ENCODE results near the gene RAB10. TPM values are rescaled to one million over a fixed set of nuclear protein-coding genes. Genes with fewer than 3 reads are reported as not detected.
"Not testable (repeated sequence)": the region's sequence is repeated elsewhere in the genome, so short reads cannot be mapped to it uniquely, and the experiment has no call there.

The RAB10 gene
- total RNA-seq, 1 experiment from 2014 or later = 138 TPM

GRCh38 chr2:26032586-26033269, 1.2 kb upstream of the RAB10 start:
- not testable (repeated sequence) for H3K9me3 ChIP-seq (ENCODE audit: low read length); H3F3A ChIP-seq (ENCODE audit: low read length, unreplicated experiment); H3K36me3 ChIP-seq (ENCODE audit: low read depth, low read length); DNase-seq; H3K27me3 ChIP-seq (ENCODE audit: low read length); ATAC-seq; BruUV-seq (replicated peaks); H3K9me2 ChIP-seq (replicated peaks; ENCODE audit: low read length)
- peaks cover 46% of the 10 kb centered on the region for H3K79me2 ChIP-seq (ENCODE audit: low read length)
- peak overlapping the region; percentile 93 for H3K9ac ChIP-seq (ENCODE audit: low read length)
- ChIA-PET CTCF (interaction anchor here (0.8 kb wide), 1 partner anchor 82 kb away, joined by 3 read pairs; no protein-coding TSS in a partner anchor), POLR2A (ENCODE audit: unreplicated experiment) (interaction anchor here (1.2 kb wide), 1 partner anchor 24 kb away, joined by 5 read pairs; no protein-coding TSS in a partner anchor)
- intact Hi-C loops (cut with micrococcal nuclease) = loop anchor here (1.0 to 2.0 kb wide), 3 partner anchors 20 to 54 kb away; no protein-coding TSS in a partner anchor
- peaks cover 10% of the 10 kb centered on the region for H3K4me1 ChIP-seq (ENCODE audit: insufficient read depth, low read length)
- peak overlapping the region; percentile 70 for H3K4me3 ChIP-seq (ENCODE audit: low read length)
- peak overlapping the region; percentile 95 for H3K27ac ChIP-seq (ENCODE audit: low read length)
- H4K20me1 ChIP-seq (ENCODE audit: low read length) = peaks cover 33% of the 10 kb centered on the region
- H2AFZ ChIP-seq (ENCODE audit: low read length) = peak overlapping the region; percentile 90
- peak overlapping the region; percentile 85 for H3K4me2 ChIP-seq (ENCODE audit: low read length)

DNA sequence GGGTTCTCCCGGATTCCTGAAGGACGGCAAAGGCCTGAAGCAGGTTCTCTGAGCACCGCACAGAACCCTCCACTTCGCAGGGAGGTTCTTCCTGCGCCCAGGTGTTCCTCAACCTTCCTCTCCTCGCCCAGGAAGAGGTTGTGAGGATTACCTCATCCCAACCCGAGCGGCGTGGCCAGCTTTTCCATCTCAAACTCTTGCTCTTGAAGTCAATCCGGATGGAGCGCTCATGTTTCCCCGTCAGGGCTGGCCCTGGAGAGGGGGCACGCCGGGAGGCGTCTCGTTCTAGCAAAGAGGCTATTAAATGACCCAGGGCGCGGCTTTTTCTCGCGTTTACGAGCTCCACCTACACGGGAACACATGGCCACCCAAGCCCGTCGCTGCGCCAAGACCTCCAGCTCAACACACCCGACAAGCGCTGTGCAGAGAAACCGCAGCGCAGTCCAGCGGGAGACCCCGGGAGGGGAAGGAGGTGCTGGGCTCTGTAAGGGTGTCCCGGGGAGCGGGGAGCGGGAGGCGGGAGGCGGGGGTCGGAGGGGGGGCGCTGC, 540 bp upstream of the RAB10 start:
- TF ChIP-seq EZH2 (IDR thresholded peaks at IDR 0.05; ENCODE audit: low read length, unreplicated experiment) (no peak), CTCF (conservative IDR thresholded peaks at IDR 0.05; ENCODE audit: low read depth, low read length) (no peak), EZH2phosphoT487 (IDR thresholded peaks at IDR 0.05; ENCODE audit: borderline replicate concordance, low read length) (no peak)
- Histone ChIP-seq H3K27me3 (ENCODE audit: low read length) (no peaks in the 10 kb centered on the region), H3K4me1 (ENCODE audit: insufficient read depth, low read length) (peaks cover 10% of the 10 kb centered on the region), H3K36me3 (ENCODE audit: low read depth, low read length) (no peaks in the 10 kb centered on the region), H4K20me1 (ENCODE audit: low read length) (peaks cover 38% of the 10 kb centered on the region), H3K9me2 (replicated peaks; ENCODE audit: low read length) (no peaks in the 10 kb centered on the region), H3F3A (ENCODE audit: low read length, unreplicated experiment) (no peaks in the 10 kb centered on the region), H2AFZ (ENCODE audit: low read length) (peak overlapping the region; percentile 90), H3K9ac (ENCODE audit: low read length) (peak overlapping the region; percentile 93), H3K9me3 (ENCODE audit: low read length) (no peaks in the 10 kb centered on the region), H3K4me3 (ENCODE audit: low read length) (peak overlapping the region; percentile 70), H3K27ac (ENCODE audit: low read length) (peak overlapping the region; percentile 95), H3K4me2 (ENCODE audit: low read length) (peak overlapping the region; percentile 85), H3K79me2 (ENCODE audit: low read length) (peaks cover 52% of the 10 kb centered on the region)
- DNase-seq (peak; percentile 87), ATAC-seq (peak; percentile 57)
- POLR2A ChIA-PET (ENCODE audit: unreplicated experiment) = interaction anchor here (0.6 to 1.2 kb wide), 2 partner anchors 25 to 111 kb away, joined by 4 to 5 read pairs; no protein-coding TSS in a partner anchor
- CTCF ChIA-PET = interaction anchor here (0.7 to 0.8 kb wide), 3 partner anchors 42 to 180 kb away, joined by 3 to 5 read pairs (median 3); no protein-coding TSS in a partner anchor
- BruUV-seq (replicated peaks) = TSS peak; percentile 83
- intact Hi-C loops (cut with micrococcal nuclease) = loop anchor here (1.0 to 2.0 kb wide), 3 partner anchors 21 to 53 kb away; no protein-coding TSS in a partner anchor

DNA sequence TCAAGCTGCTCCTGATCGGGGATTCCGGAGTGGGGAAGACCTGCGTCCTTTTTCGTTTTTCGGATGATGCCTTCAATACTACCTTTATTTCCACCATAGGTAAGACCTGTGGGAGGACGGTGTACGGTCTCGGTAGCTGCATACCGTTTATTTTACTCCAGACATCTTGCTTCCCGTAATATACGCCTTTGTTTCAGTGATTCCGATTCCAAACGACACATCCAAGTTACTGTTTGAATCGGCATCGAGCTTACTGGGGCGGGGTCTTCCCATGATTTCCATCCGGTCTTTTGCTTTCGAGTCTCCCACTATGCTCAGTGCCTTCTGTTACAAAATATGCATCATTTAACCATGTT, 731 bp downstream of the RAB10 start:
- no peak for ATAC-seq
- Histone ChIP-seq H3K9ac (ENCODE audit: low read length) (peak overlapping the region; percentile 93), H3K4me1 (ENCODE audit: insufficient read depth, low read length) (peaks cover 10% of the 10 kb centered on the region), H3F3A (ENCODE audit: low read length, unreplicated experiment) (no peaks in the 10 kb centered on the region), H3K9me3 (ENCODE audit: low read length) (no peaks in the 10 kb centered on the region), H3K4me2 (ENCODE audit: low read length) (peak overlapping the region; percentile 93), H3K27me3 (ENCODE audit: low read length) (no peaks in the 10 kb centered on the region), H3K9me2 (replicated peaks; ENCODE audit: low read length) (no peaks in the 10 kb centered on the region), H3K4me3 (ENCODE audit: low read length) (peak overlapping the region; percentile 85), H2AFZ (ENCODE audit: low read length) (no peak overlapping the region), H3K36me3 (ENCODE audit: low read depth, low read length) (no peaks in the 10 kb centered on the region), H3K79me2 (ENCODE audit: low read length) (peaks cover 65% of the 10 kb centered on the region), H4K20me1 (ENCODE audit: low read length) (peaks cover 43% of the 10 kb centered on the region), H3K27ac (ENCODE audit: low read length) (peak overlapping the region; percentile 95)
- no peak for TF ChIP-seq EZH2phosphoT487 (IDR thresholded peaks at IDR 0.05; ENCODE audit: borderline replicate concordance, low read length)
- no peak for TF ChIP-seq EZH2 (IDR thresholded peaks at IDR 0.05; ENCODE audit: low read length, unreplicated experiment)
- no peak for TF ChIP-seq CTCF (conservative IDR thresholded peaks at IDR 0.05; ENCODE audit: low read depth, low read length)
- CTCF ChIA-PET = interaction anchor here (0.6 to 1.1 kb wide), 2 partner anchors 42 to 156 kb away, joined by 3 to 8 read pairs; partner anchors contain the start of gene ASXL2
- DNase-seq = peak; percentile 25
- POLR2A ChIA-PET (ENCODE audit: unreplicated experiment) = interaction anchor here (0.5 to 1.0 kb wide), 4 partner anchors 41 to 193 kb away, joined by 3 read pairs; no protein-coding TSS in a partner anchor
- BruUV-seq (replicated peaks) = no TSS peak
- intact Hi-C loops (cut with micrococcal nuclease) = loop anchor here (2.0 kb wide), 1 partner anchor 42 kb away; no protein-coding TSS in a partner anchor
